Right lobe of liver (tissue), 4 donors: ENCODE results near the gene PGP.

ENCODE experiments used
- CTCF ChIP-seq, 4 donors: fragments of 200-600 bp in 3 of 4; fragments of 450-650 bp in 1 of 4; IDR thresholded peaks; one replicate each; pipeline versions ENCODE4 v1.5.1 to v1.8.0; 2016 to 2022; ENCODE audit warnings: antibody characterized with exemption in 4 of 4, mild to moderate bottlenecking in 2 of 4
- POLR2A ChIP-seq: fragments of 450-650 bp; IDR thresholded peaks from one replicate; pipeline ENCODE4 v1.6.1; 2017; ENCODE audit warnings: antibody characterized with exemption, mild to moderate bottlenecking
- donor health status: DM: no; HTN: no; CAD: no.
- donor health status: DM: no; HTN: no; CAD: no.
- donor health status: DM: no; HTN: yes; CAD: no.

- TF ChIP-seq CTCF (IDR thresholded peaks at IDR 0.05) (no peak), POLR2A (no peak)
Observed at GRCh38 chr16:2181952-2182351, 32.7 kb downstream of the PGP start.
